NCI-H146 (cell line): ENCODE data around the gene SH2B2.
"Not testable (repeated sequence)": the region's sequence is repeated elsewhere in the genome, so short reads cannot be mapped to it uniquely, and the experiment has no call there.

Source experiments
- DNase-seq: peaks from one replicate; lab custom pipeline; 2025; lab: John Stamatoyannopoulos, UW

Gene SH2B2

DNA sequence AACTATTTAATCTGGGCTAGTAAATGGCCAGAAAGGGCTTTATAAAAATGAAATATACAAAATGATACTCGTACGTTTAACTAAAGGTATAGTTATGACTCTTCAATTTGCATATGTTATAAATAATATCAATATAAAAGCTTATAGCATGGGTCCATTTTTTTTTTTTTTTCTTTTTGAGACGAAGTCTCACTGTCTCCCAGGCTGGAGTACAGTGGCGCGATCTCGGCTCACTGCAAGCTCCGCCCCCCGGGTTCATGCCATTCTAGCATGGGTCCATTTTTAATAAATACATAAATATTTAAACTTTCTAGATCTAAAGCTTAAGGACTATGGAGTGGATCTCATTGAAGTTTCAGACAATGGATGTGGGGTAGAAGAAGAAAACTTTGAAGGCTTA lies 50.3 kb downstream of the SH2B2 start:
- DNase-seq, result not testable (repeated sequence)

- not testable (repeated sequence) for DNase-seq
These were observed 50.8 kb downstream of the SH2B2 start for GRCh38 chr7:102337420-102337819.

DNA sequence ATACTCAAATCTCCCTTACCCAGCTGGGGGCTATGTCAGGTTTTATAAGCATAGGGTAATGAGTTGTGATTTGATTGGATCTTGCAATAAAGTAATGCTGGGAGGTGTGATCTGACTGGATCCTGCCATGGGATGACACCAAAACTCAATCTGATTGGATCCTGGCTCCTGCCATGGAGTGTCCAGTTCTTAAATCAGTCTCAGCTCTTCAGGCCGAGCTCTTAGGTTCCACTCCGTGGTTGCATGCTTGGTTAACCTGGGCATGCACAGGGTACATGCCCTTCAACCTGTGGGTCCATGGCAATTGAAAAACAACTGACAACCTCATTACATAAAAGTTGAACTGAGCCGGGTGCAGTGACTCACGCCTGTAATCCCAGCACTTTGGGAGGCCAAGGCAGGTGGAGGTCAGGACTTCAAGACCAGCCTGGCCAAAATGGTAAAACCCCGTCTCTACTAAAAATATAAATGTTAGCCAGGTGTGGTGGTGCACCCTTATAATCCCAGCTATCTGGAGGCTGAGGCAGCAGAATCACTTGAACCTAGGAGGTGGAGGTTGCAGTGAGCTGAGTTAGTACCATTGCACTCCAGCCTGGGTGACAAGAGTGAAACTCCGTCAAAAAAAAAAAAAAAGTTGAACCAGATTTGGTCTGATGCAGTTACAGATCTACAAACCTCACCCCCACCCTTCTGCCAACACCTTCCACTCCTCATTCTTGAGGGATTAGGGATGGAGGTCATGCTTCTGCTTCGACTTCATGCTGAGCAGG lies 54.1 kb downstream of the SH2B2 start:
- not testable (repeated sequence) for DNase-seq

DNA sequence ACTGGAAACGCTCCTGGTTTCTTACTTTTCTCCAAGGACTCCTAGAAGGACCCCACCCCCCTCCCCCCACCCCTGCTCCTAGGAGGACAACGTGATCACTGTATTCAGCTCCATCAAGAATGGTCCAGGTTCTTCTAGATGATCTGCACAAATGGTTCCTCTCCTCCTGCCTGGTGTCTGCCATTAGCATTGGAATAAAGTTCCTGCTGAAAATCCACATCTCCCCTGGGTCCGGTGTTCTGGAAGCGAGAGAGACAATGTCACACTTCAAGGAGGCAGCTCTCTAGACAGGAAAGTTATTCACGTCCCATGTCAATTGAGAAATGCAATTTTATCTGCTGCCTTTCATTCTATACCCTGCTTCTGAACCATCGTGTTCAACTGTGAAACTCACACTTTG lies 60.3 kb downstream of the SH2B2 start:
- not testable (repeated sequence) for DNase-seq

DNA sequence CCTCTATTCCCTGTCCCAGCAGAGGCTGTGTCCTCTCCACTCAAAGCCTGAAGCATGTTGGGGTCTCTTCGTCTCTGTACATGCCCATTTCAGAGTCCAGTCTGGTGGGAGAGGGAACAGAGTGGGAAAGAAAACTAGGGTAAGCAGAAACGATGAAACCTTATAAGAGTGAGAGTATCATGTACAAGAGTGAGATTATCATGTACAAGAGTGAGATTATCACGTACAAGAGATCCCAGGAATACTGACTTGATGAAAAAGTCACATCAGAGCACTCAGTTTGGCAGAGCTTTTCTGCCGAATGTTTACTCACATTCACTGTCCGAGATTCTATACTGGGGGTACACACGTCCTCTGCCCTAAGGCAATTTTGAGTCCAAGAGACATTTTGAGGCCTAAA lies 69.7 kb downstream of the SH2B2 start, which contains the start of gene SPDYE6:
Gene SPDYE6 (minus strand): TSS at position 101 of the 400 bp plus-strand sequence. CDS start 421 bp downstream, outside the sequence.
- not testable (repeated sequence) for DNase-seq

GRCh38 chr7:102363549-102364393 lies 77.1 kb downstream of the SH2B2 start:
- DNase-seq, result peak; percentile 98

DNA sequence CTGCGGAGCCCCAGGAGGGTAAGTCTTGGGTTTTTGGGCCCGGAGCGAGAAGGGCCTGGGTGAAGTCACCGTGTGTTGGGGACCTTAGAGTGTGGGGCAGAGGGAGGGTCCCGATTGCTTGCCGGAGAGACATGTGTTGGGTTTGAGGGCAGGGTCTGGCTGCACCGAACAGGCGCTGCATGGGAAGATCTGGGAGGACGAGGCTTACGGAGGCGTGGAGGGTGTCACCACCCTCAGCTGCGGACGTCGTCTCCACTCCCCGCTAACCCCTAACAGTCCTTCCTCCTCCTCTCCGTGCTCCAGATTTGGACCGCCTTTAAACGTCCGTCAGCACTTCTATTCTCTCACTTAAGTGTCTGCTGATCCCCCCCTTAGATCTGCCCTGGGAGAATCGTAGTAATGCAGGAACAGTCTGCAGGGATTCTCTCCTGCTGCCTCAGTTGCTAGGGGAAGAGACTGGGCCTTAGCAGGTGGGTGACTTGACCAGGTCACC lies 77.8 kb downstream of the SH2B2 start:
- not testable (repeated sequence) for DNase-seq

GRCh38 chr7:102365390-102365789 lies 78.7 kb downstream of the SH2B2 start:
- not testable (repeated sequence) for DNase-seq

DNA sequence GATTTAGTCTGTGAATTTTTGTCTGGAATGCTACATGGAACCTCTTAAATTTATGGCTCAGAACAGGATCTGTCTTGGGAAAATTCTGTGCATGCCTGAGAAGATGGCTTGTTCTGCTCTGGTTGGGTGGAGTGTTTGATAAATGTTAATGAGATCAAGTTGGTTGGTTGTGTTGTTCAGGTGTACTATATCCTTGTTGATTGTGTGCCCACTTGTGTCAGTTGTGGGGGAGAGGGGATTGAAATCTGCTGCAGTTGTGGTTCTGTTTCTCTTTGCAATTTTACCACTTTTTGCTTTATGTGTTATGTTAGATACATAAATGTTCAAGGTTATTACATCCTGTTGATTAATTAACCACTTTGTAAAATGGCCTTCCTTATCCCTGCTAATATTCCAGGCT lies 83.4 kb downstream of the SH2B2 start:
- not testable (repeated sequence) for DNase-seq
